Activated CD8-positive, alpha-beta memory T cell treated with anti-CD3 and anti-CD28 coated beads for 1 hour (primary cell): ENCODE measurements around the gene RGSL1.

Experiments used
- DNase-seq, 2 donors: peaks; one replicate each; pipeline ENCODE4 v3.0.0-alpha.2; 2020; ENCODE audit warnings: low read depth in 1 of 2; ENCODE audit errors: extremely low read depth in 1 of 2

Gene RGSL1

GRCh38 chr1:182587666-182588499 is 137.9 kb downstream of the RGSL1 start:
- DNase-seq = no peak

DNA sequence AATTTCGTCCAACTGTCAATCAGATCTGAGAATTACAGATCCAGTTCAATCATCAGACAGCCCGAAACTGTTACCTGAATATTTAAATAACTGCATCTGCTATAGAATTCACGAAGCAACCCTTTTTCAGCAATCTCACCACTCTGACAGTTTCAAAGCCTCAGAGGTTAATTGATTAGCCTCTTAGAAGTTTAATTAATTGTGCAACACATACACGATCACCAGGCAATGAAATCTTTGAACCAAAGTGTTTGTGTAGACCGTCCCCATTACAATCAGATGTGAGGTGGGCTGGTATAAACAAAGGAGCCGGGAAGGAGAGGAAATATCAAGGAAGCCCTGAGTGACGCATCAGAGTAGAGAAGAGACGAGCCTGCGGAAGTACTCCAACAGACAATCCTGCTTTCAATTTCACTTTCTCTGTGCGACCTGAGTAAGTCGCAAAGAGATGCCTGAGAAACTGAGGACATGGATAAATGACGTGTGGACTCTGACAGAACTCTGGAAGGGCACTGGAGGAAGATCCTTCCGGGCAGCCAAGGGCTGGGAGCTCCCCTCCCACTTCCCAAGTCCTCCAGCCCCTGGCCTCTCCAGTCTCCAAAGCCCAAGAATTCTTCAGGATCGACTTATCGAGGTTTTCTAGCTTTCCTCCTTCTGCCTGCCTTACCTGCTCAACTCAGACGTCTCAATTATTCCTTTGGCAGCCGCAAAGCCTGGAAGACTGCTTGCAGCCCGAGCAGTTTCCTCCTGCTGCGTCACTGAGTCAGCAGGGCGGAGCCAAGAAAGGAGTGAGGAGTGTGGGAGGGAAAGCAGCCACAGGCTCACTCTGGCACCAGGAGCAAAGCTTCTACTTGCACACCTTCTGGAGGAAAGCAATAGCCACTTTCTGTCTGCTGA is 138.8 kb downstream of the RGSL1 start, which contains the start of gene RNASEL:
RNASEL (minus strand) TSS at position 757 of the 897 bp plus-strand sequence. CDS start 2,450 bp downstream, outside the sequence.
- DNase-seq = peak in 1 of 2 donors; percentile 37

DNA sequence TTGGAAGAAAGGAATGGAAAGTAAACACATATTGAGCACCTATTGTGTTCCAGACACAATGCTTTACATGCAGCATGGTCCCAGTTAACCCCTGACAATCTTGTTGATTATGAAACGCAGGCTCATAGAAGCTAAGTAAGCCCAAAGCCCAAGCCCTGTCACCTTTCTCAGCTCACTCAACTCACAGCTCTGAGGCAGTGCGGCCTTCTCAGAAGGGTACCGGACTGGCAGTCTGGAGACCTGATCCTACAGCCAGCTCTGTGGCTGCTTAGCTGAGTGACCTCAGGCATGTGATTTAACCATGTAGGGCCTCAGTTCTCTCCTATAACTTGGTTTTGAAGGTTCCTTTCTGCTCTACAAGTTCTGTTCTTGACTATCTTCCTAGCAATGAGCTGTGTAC is 139.6 kb downstream of the RGSL1 start:
- no peak for DNase-seq

DNA sequence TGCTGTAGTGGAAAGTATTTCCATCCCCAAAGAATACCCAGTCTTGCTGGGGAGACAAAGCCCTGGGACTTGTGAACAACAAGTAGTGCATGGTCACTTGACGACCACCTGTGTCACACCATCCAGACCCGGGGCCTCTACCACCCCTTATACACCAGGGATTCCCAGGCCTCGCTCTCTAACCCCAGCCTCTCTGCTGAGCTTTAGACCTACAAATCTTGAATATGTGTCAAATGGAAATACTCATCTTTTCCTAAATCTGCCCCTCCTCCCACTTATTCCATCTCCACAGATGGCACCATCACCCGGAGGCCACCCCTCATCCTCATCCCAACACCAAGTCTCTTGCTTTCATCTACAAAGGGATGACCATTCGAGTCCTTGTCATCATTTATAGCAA is 140.0 kb downstream of the RGSL1 start:
- no peak for DNase-seq

- peak in 1 of 2 donors; percentile 38 for DNase-seq
Observed at GRCh38 chr1:182595641-182596240, 145.8 kb downstream of the RGSL1 start.

DNA sequence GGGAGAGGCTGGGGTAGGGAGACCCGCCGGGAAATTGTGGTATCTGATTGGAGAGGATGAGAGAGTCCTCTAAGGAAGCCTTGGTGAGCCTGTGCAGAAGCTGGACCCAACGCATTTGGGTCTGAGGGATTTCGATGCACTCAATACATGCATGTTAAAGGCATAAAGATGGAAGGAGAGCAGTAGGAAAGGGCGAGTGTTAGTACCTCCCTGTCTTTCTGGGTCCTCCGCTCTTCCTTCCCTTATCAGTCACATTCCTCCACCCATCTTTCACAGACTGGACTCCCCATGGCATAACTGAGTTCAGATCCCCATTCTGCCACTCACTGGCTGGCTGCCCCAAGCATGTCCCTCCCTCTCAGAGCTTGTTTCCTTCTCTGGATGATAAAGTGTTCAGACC is 147.0 kb downstream of the RGSL1 start:
- DNase-seq = no peak

DNA sequence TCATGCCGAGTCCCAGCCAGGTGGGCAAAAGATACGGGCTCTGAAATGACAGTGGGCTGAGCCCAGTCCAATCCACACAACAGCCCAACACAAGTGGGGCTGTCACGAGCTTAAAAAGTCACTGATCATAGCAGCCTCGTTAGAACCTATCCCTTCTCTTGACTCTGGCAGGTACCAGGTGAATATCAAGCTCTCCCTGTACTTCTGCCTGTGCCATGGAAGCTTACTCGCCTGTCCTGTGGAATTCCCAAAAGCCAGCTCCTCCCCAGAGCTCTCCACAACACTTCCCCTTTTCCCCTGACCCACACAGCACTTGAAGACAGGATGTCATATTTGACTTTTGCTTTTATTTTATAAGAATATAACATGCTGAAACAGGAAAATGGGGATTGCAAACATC is 148.3 kb downstream of the RGSL1 start:
- no peak for DNase-seq

DNA sequence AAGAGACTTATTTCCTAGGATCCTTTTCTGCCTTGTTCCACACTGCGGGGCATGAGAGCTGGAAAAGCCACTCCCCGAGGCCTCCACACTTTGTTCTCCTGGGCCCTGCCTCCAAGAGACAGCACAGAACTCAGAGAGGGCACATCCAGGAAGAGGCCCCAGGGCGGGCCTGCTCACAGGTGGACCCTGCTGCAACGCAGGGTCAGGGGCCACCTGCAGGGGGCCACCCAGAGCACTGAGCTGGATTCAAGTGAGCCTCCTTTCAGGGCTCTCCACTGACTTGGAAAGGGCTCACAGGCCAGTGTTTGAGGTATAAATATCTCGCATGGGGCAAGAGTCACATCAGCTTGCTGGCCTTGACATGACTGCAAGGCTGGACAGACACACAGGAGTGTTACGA is 149.4 kb downstream of the RGSL1 start:
- no peak for DNase-seq

DNA sequence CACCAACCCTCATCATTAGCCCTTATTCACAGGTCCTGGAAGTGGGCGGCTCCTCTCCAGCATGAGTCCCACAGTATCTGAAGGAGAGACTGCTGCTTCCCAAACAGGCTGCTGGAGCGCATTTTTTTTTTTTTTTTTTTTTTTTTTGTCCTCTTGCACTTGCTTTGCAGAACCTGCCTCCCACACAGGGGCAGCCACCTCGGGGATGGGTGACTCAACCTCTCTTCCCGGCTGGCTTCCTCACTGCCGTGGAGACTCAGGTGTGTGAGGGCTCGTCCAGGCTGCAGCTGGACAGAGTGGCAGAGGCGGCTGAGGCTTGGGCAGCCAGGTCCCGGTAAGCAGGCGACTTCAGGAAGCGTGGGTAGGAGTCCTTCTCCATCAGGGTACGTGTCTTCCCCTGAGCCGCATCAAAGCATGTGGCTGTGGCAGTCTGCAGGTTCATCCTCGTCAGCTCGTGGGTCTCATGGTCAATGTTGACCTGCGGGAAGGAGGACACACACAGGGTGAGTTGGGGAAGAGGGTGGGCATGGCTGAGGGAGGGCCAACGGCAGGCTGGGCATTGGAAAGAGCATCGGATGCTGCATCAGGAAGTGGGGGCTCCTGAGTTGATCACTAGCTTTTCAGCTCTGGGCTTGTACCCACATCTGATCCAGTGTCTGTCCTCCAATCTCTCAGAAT is 150.2 kb downstream of the RGSL1 start:
- DNase-seq = no peak

DNA sequence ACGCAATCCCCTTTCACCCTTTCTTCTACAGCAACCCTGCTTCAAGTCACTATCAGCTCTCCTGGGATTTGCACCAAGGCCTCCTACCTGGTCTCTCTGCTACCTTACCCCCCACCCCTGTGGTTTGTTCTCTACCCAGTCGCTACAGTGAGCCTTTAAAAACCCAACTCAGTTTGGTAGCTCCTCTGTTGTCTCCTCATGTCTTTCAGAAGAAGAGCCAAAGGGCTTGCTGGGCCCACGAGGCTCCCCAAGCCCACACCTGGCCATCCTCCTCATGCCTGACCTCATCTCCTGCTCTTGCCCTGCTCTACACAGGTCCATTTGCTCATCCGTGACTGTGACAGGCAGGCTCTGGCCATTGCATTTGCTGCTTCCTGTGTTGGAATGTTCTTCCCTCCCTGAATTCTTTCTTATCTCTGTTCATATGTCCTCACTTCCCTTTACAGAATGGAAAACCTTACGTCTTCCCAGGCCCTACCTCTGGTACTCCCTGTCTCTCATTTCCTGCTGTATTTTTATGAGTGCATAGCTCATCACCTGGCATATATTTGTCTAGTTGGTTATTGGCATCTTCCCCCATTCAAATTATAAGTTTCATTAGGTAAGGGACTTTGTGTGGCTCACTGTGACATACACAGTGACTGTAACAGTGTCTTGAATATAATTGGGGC is 150.9 kb downstream of the RGSL1 start:
- no peak for DNase-seq

- peak in 1 of 2 donors; percentile 51 for DNase-seq
Observed at GRCh38 chr1:182601416-182601786, 151.5 kb downstream of the RGSL1 start.

- no peak for DNase-seq
Observed at GRCh38 chr1:182601913-182602312, 152.0 kb downstream of the RGSL1 start.

DNA sequence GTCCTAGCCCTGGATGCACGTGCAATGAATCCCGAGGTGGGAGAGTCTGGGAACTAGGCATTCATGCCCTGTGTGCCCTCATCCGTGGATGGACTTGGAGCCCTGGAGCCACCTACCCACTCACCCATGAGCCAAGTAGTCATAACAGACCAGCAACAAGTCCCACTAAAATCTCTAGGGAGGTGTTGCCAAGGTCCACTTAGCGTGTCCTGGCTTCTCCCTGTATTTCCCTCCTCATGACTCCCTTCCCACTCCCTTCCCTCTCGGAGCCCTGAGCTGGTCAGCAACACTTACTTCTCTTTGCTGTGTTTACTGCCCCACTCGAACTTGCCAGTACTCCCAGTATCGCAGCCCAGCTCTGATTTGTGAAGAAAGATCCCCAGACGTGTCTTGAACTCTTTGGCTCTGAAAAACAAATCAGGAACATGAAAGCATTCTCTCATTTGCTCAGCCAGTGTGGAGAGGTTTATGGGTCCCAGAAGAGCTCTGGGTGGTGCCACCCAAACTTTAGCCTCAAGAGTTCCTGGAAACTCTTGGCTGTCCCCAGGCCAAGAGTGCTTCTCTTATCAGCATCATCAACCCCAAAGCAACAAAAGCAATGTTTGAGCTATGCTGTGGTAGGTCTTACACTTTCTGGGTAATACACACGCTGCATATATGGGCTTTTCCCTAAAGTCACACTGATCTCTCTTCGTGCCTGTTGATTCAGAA is 153.1 kb downstream of the RGSL1 start:
- DNase-seq = no peak

GRCh38 chr1:182603646-182604174 is 153.8 kb downstream of the RGSL1 start:
- no peak for DNase-seq

- DNase-seq = peak; percentile 75 to 76
Observed at GRCh38 chr1:182604175-182605164, 154.5 kb downstream of the RGSL1 start, which contains the start of gene RGS16. RGS16 (minus strand) TSS chr1:182604389; CDS start chr1:182604259, 130 bp downstream.

DNA sequence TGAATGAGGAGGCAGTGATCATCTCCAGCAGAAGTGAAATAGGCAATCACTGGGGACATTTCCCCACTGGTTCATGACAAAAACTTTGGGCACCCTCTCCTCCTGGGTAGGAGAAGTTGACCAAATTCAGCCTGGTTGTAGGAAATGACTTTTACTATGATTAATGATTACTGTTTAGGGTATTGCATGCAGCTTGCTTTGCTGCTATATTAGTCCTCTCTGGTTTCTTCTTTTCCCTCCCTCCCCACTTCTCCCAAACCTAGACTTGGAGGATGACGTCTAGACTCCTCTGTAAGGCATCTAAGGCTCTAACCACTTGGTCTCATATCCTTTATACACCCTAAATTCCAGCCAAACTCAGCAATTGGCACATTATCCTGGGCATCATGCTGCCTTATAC is 157.6 kb downstream of the RGSL1 start:
- DNase-seq = no peak

GRCh38 chr1:182608236-182608635 is 158.3 kb downstream of the RGSL1 start:
- no peak for DNase-seq
